Measurements from ENCODE around the gene METTL16. TPM values are rescaled to one million over a fixed set of nuclear protein-coding genes. Genes with fewer than 3 reads are reported as not detected.

METTL16 gene
- total and polyA plus RNA-seq, 2 of the 8 experiments (the other 6 are each of a cell fraction or from before 2014, with no cell fraction given): 22.8 to 59.4 TPM

DNA sequence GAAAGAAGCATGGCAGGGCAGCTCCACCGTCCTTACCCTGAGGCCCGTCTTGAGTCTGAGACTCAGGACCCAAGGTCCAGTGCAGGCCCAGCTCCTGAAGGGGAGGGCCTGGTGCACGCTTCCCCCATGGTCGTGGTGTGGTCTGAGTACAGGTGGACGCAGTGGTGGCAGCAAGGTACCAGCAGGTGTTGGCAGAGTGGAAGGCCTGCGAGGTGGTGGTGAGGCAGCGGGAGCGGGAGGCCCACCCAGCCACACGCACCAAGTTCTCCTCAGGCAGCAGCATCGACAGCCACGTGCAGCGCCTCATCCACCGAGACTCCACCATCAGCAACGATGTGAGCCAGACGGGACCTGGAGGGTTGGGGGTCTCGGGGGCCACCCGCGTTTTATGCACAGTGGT, 138.5 kb downstream of the METTL16 start:
- 94% methylated on average over 17 of the region's 18 CpGs; no CpG with 5 or more reads in 1 of the 2 experiments for WGBS, 2 experiments (ENCODE audit: extremely low coverage in 1 of 2, insufficient coverage in 1 of 2, insufficient read length in 1 of 2, insufficient replicate concordance in 2 of 2, low coverage in 1 of 2, low lambda C conversion rate in 2 of 2, missing lambda C conversion rate in 1 of 2)
- H3K27ac ChIP-seq (ENCODE audit: low read depth, low read length): no peak overlapping the region; the same call in 1 of the 2 replicates
- H3K9ac ChIP-seq (replicated peaks in 1 of 4; ENCODE audit: extremely low read depth in 1 of 4, low read depth in 3 of 4, low read length in 3 of 4): no peak overlapping the region
- no peak overlapping the region for H3K14ac ChIP-seq (ENCODE audit: insufficient read length)
- ChIA-PET POLR2A (ENCODE audit: partially characterized antibody) (interaction anchor here (0.5 to 2.3 kb wide), 4 partner anchors 9 to 280 kb away, joined by 3 to 12 read pairs (median 3); no protein-coding TSS in a partner anchor), CTCF (ENCODE audit: partially characterized antibody) (interaction anchor here (1.0 to 13.4 kb wide), 5 partner anchors 10 to 42 kb away, joined by 3 to 209 read pairs (median 6); no protein-coding TSS in a partner anchor)
- no peak overlapping the region for H2BK15ac ChIP-seq (ENCODE audit: low read length)
- H3K4me2 ChIP-seq (ENCODE audit: insufficient read depth in 1 of 2, low read depth in 2 of 2, low read length in 2 of 2): no peak overlapping the region
- H3K23me2 ChIP-seq (ENCODE audit: low read depth, low read length): no peaks in the 10 kb centered on the region
- no peak overlapping the region for H4K91ac ChIP-seq (replicated peaks; ENCODE audit: insufficient read length, low read length)
- peaks cover 2 to 13% (median 9%) of the 10 kb centered on the region in 4 experiments; a peak in 5 of 8 replicates for H3K36me3 ChIP-seq (ENCODE audit: control insufficient read depth in 2 of 4, insufficient read depth in 4 of 4, low read length in 3 of 4)
- H3K4me3 ChIP-seq (ENCODE audit: extremely low read depth in 1 of 4, insufficient read depth in 2 of 4, low read depth in 3 of 4, low read length in 4 of 4): no peak overlapping the region
- no peak overlapping the region for H4K5ac ChIP-seq (ENCODE audit: insufficient read length, low read depth, low read length)
- no peaks in the 10 kb centered on the region for H3K79me1 ChIP-seq (ENCODE audit: low read depth, low read length)
- no peak overlapping the region for H3K18ac ChIP-seq (ENCODE audit: extremely low read depth, low read length)
- no peaks in the 10 kb centered on the region for H3K9me3 ChIP-seq (ENCODE audit: insufficient read depth in 2 of 2, low read depth in 1 of 2, low read length in 1 of 2)
- H4K8ac ChIP-seq (ENCODE audit: extremely low read depth, insufficient read depth, low read length): no peak overlapping the region
- peaks cover 2 to 3% of the 10 kb centered on the region in 2 experiments for H4K20me1 ChIP-seq (replicated peaks in 1 of 2; ENCODE audit: control insufficient read depth in 1 of 2, insufficient read depth in 2 of 2, low read length in 2 of 2)
- no peak overlapping the region for H2BK120ac ChIP-seq (replicated peaks; ENCODE audit: low read depth, low read length)
- H3K56ac ChIP-seq (replicated peaks; ENCODE audit: insufficient read length, low read depth, low read length): no peak overlapping the region
- peaks cover 0 to 12% (median 5%) of the 10 kb centered on the region in 4 experiments; a peak in 3 of 7 replicates for H3K4me1 ChIP-seq (replicated peaks in 1 of 4; ENCODE audit: control insufficient read depth in 3 of 4, insufficient read depth in 4 of 4, low read length in 3 of 4)
- H3K79me2 ChIP-seq (ENCODE audit: control insufficient read depth in 1 of 2, insufficient read depth in 2 of 2, low read length in 2 of 2): no peaks in the 10 kb centered on the region
- DNase-seq (ENCODE audit: low read depth in 1 of 2, low spot score in 2 of 2): no peak
- no peak overlapping the region for H2BK20ac ChIP-seq (ENCODE audit: low read length)
- H3K23ac ChIP-seq (ENCODE audit: insufficient read length): no peak overlapping the region
- FAIRE-seq: no peak
- no peak overlapping the region for H2BK5ac ChIP-seq (ENCODE audit: low read depth, low read length)
- H2AK5ac ChIP-seq (ENCODE audit: low read depth, low read length): no peak overlapping the region
- H2AFZ ChIP-seq (ENCODE audit: low read length): no peak overlapping the region
- H2BK12ac ChIP-seq (ENCODE audit: low read depth, low read length): no peak overlapping the region
- no peak overlapping the region for H3K4ac ChIP-seq (replicated peaks; ENCODE audit: insufficient read length, low read depth, low read length)
- no peaks in the 10 kb centered on the region for H3K27me3 ChIP-seq (replicated peaks in 1 of 4; ENCODE audit: control insufficient read depth in 3 of 4, extremely low read depth in 1 of 4, insufficient read depth in 3 of 4, low read length in 3 of 4)
- TF ChIP-seq SAP30 (IDR thresholded peaks at IDR 0.05; ENCODE audit: insufficient read depth, insufficient replicate concordance, low read length): no peak
- no peak for TF ChIP-seq KDM5A (IDR thresholded peaks at IDR 0.05; ENCODE audit: low read length)
- TF ChIP-seq, protein P1, sequence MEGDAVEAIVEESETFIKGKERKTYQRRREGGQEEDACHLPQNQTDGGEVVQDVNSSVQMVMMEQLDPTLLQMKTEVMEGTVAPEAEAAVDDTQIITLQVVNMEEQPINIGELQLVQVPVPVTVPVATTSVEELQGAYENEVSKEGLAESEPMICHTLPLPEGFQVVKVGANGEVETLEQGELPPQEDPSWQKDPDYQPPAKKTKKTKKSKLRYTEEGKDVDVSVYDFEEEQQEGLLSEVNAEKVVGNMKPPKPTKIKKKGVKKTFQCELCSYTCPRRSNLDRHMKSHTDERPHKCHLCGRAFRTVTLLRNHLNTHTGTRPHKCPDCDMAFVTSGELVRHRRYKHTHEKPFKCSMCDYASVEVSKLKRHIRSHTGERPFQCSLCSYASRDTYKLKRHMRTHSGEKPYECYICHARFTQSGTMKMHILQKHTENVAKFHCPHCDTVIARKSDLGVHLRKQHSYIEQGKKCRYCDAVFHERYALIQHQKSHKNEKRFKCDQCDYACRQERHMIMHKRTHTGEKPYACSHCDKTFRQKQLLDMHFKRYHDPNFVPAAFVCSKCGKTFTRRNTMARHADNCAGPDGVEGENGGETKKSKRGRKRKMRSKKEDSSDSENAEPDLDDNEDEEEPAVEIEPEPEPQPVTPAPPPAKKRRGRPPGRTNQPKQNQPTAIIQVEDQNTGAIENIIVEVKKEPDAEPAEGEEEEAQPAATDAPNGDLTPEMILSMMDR (IDR thresholded peaks at IDR 0.05; ENCODE audit: control extremely low read depth in 1 of 3, insufficient read depth in 1 of 3, low read depth in 1 of 3, low read length in 3 of 3): no peak
